Measurements from ENCODE around the gene ADAMTS4.
A peak's percentile ranks its signal among the peaks of the same experiment; 100 is the strongest.

The ADAMTS4 gene

DNA sequence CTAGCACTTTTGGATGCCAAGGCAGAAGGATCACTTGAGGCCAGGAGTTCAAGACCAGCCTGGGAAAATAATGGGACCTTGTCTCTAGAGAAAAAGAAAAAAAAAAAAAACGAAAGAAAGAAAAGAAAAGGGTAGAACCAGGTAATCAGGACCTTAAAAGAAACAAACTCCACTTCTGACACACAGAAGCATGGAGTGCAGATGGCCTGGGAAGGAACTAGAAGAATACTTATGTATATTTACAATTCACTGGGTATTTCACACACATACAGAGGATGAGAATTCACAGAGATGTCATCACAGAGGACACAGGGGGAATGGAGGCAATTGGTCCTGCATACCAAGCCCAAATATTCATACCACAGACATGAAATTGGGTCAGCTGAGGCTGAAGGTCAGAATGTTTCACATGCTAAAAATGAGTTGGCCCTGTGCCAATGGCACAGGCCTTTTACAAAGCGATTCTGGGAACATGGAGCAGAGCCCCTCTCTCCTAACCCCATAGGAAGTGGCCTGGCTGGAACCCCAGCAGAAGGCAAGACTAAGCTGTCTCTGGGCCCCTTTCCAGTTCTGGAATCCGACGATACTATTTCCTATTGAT is 26.0 kb downstream of the ADAMTS4 start:
- peak; percentile 97 for DNase-seq (ENCODE audit: low spot score)

DNA sequence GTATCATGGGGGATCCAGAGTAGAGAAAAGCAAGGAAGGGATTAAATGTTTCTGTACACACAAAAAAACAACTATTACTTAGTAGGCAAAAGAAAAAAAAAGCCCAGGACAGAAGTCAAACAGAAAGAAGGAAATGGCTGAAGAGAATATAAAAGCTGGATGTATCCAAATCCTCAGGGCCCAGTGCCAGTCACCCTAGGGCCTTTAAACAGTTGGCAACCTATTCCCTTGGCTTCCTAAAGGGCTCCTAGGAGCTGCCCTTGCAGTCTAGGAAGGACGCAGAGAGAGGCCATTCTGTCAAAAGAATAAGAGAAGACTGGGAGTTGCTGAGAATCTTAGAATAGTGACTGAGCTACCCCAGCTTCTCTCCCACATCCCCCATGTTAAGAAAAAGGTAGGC is 26.5 kb downstream of the ADAMTS4 start:
- DNase-seq (ENCODE audit: low spot score) = no peak

DNA sequence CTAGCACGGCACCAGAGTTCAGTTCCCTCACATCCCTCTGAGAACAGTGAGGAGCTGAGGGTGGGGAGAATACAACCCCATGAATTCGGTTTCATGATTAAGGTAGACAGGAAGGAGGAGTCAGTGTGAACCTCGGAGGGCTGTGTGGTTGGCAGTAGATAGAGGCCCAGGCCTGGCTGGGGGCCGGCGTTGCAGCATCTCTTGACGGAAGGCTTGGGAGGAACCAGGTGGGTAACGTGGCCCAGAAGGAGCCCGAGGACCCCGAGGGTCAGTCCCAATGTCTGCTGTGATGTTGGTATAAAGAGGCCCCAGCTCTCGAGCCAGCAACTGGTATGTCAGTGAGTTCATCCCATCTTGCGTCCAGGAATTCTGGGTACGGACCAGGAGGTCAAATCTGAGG is 27.2 kb downstream of the ADAMTS4 start:
- DNase-seq (ENCODE audit: low spot score) = no peak

DNA sequence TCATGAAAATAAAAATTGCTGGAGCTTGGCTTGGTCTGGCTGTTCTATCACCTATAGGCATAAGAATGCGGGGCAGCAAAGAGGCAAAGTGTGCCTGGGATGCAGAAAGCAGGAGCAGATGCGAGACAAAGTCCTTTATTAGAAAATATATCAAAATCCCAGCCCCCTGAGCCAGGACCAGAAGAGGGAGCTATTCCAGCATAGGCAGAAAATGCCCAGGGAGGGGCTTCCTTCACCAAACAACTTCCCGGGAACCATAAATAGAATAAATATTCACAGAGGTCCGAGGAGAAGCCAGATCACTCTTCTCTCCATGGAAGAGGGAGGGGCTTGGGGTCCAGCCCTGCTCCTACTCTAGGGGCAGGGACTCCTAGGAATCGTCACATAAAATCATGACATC is 27.7 kb downstream of the ADAMTS4 start:
- no peak for DNase-seq (ENCODE audit: low spot score)

DNA sequence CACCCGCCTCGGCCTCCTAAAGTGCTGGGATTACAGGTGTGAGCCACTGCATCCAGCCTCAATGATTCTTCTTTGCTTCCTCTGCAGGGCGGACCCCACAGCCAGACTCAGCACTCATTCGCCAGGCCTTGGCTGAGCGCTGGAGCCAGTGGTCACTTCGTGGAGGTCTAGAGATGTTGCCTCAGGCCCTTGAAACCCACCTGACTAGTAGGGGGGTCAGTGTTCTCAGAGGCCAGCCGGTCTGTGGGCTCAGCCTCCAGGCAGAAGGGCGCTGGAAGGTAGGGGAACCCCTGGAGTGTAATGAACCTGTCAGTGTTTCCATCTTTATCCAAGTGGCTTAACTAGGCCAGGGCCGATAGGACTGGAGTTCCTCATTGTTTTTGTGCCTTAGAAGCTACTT is 29.9 kb downstream of the ADAMTS4 start:
- DNase-seq (ENCODE audit: low spot score) = no peak

DNA sequence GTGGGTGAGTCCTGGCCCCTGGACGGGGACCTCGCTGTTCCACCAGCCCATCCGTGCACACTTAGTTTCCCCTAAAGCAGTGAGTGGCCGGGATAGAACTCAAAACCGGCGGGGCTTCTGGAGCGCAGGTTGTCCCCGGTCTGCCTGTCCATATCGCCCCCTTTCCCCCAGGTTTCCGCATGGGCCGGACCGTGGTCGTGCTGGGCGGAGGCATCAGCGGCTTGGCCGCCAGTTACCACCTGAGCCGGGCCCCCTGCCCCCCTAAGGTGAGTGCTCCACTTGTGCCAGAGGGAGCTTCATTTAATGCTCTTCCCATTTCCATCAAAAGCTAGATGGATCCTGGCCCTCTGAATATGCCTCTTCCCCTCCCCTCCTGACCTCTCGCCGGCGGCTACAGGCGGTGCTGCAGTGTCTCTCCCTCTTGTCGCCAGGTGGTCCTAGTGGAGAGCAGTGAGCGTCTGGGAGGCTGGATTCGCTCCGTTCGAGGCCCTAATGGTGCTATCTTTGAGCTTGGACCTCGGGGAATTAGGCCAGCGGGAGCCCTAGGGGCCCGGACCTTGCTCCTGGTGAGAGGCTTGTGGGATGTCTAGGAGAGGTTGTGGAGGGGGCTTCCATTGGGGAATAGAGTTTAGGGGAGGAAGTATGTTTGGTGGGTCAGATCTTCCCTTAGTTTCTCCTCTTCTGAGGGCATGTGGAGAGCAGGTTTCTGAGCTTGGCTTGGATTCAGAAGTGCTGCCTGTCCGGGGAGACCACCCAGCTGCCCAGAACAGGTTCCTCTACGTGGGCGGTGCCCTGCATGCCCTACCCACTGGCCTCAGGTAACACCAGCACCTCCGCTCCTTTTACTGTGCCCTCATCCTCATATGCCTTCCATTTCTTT is 31.9 kb downstream of the ADAMTS4 start:
- DNase-seq (ENCODE audit: low spot score) = no peak

DNA sequence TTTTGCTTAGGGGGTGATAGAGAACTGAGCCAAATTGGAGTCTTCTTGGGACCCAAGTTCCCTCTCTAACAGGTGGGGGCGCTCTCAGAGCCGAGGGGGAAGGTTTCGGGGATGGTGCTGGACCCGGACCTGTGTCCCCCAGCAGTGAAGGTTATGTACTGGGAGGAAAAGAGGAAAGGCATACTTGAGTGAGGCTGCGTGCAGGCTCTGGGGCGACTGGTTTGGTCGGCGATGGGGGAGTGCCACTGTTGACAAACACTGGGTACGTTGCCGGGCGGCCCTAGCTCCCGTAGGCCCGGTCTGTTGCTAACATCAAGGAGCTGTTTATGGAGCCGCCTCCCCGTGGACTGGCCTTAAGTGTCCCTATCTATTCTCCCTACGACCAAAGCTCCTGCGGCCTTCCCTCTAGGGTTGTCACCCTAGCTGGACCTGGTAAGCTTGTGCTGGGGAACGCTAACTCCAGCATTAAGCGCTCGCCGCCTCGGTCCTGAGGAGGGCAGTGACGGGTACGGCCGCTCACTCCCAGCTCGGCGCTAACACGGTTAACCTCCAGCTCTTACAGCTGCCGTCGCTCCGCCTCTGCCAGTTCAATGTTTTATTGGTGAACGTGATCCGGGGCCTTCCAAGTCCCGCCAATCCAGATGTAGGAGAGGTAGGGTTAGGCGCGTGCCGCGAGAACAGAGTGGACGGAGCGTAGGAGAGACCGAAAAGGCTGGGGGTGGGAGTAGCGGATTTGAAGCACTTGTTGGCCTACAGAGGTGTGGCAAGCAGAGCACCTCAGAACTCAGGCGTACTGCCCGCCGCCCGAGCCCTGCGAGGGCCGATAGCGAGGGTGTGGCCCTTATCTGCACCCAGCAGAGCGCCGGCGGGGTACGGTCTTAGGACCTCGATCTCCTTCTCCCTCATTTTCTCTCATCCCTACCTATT is 32.8 kb downstream of the ADAMTS4 start, which contains the start of gene PPOX:
Gene PPOX (plus strand): TSS at position 685 of the 927 bp plus-strand sequence. CDS start 422 bp downstream, outside the sequence.
- peak; percentile 97 for DNase-seq (ENCODE audit: low spot score)

DNA sequence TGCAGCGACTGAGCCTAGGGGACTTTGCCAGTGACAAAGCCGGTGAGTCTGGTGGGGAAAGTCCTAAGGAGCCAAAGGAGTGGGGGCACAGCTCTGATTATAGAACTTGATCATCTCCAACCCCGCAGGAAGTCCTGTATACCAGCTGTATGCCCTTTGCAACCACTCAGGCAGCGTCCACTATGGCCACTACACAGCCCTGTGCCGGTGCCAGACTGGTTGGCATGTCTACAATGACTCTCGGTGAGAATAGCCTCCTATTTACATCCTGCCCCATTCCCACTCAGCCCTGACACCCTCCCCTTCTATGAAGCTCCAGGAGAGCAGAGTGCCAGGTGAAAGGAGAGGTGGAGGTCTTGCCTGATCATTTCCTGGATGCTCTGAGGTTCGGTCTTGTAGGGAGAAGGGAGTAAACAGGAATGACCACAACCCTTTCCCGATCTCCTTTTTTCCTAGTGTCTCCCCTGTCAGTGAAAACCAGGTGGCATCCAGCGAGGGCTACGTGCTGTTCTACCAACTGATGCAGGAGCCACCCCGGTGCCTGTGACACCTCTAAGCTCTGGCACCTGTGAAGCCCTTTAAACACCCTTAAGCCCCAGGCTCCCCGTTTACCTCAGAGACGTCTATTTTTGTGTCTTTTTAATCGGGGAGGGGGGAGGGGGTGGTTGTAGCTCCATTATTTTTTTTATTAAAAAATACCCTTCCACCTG is 33.8 kb downstream of the ADAMTS4 start:
- DNase-seq (ENCODE audit: low spot score) = no peak

DNA sequence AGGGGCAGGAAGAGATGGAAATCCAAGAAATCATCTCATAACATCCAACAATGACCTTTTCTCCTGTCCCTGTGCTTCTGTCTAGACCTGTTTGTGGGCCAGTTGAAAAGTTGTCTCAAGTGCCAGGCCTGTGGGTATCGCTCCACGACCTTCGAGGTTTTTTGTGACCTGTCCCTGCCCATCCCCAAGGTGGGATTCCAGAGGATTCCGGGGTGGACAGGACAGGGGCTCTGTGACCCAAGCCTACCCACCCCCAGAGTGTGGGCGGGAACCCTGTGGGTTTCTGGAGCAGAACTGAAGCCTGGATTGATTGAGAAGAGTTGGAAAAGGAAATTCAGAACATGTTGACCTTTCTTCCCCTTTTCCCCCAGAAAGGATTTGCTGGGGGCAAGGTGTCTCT is 35.1 kb downstream of the ADAMTS4 start:
- no peak for DNase-seq (ENCODE audit: low spot score)

DNA sequence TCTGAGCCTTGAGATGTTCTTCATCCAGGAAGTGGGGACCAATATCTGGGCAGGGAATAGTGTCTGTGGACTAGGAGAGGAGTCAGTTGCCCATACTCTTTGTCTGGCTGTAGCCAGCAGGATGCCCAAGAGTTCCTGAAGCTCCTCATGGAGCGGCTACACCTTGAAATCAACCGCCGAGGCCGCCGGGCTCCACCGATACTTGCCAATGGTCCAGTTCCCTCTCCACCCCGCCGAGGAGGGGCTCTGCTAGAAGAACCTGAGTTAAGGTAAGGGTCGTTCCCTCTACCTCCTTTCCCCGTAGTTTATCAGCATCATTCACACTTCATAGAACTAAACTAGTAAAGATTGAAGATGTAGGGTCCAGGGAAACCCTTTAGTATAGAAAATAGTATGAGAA is 36.0 kb downstream of the ADAMTS4 start:
- DNase-seq (ENCODE audit: low spot score) = no peak

DNA sequence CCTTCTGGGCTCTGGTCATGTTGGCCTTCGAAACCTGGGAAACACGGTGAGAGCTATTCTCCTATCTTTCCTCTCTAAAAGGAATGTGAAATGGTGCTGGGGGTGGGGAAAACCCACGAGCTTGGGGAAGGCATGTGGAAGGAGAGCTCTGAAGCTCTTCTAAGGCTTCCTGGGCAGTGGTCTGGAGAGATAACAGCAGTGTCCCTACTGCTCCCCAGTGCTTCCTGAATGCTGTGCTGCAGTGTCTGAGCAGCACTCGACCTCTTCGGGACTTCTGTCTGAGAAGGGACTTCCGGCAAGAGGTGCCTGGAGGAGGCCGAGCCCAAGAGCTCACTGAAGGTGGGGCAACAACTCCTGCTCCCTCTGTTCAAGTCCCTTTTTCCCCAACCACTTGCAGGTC is 36.8 kb downstream of the ADAMTS4 start:
- no peak for DNase-seq (ENCODE audit: low spot score)

DNA sequence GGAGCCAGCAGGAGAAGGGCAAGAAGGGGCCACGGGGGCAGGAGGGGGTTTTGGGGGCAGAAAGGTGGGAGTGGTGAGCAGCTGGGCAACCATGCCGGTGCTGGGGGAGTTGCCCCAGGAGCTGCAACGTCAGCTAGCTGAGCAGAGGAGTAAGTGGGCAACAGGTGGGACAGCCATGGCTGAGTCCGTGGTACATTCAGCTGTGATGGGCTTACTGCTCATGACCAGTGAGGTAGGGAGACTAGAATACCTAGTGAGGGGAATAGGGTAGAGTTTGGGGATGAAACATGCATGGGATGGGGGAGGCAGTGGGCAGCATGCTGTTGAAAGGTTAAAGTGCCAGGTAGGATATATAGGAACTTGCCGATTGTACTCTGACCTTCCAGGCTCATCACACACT is 37.2 kb downstream of the ADAMTS4 start:
- DNase-seq (ENCODE audit: low spot score) = no peak

DNA sequence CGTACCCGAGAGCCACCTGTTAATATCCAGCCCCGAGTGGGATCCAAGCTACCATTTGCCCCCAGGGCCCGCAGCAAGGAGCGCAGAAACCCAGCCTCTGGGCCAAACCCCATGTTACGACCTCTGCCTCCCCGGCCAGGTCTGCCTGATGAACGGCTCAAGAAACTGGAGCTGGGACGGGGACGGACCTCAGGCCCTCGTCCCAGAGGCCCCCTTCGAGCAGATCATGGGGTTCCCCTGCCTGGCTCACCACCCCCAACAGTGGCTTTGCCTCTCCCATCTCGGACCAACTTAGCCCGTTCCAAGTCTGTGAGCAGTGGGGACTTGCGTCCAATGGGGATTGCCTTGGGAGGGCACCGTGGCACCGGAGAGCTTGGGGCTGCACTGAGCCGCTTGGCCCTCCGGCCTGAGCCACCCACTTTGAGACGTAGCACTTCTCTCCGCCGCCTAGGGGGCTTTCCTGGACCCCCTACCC is 38.1 kb downstream of the ADAMTS4 start:
- no peak for DNase-seq (ENCODE audit: low spot score)

DNA sequence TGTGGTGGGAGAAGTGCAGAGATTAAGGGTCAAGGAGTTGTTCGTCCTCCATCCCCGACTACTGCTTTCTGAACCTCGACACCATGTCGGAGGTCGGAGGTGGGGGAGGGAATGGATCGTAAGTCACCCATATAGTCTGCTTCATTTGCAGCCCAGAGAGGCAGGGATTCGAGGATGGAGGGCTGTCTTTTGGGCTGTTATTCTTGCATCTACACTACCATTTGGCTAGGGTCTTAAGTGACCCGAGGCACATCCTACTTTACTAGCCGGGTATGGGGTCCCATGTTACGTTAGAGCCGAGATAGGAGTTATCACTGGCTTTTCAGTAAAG is 39.0 kb downstream of the ADAMTS4 start:
- no peak for DNase-seq (ENCODE audit: low spot score)

DNA sequence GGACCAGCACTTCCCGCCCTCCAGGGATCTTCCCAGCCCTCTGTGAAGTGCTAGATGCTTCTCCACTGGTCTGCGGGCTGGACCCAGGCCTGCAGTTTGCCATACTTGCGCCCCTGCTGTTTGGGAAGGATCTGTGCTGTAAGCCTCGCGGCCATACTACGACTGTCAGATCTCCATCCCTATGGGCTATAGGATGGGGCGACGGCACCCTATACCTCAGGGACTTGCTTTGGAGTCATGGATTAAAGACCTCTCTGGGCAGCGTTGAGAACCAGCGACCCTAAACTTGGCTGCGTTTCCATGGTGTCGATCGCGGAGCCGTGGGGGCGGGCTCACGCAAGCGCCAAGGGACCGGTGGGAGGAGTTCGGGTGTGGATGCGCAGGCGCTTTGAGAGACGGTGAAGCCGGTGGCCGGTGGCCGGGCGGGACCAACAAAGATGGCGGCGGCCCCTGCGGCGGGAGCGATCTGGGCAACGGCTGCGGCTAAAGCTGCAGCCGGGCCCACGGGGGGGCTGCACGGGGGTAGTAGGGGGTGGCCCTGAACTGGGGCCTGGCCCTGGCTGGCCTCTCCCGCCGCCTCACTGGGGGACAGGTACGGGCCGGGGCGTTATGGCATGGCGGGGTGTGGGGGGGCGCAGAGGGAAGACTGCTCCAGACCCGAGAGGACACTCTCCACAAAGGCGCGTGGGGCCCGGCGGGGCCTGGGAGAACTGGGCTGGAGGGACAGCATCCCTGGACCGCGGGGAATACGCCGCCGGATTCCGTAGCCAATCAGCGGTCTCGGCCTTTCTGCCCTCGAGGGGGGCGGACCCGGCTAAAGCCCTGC is 39.6 kb downstream of the ADAMTS4 start, which contains the start of gene USP21:
Gene USP21 (plus strand): TSS at position 414 of the 826 bp plus-strand sequence. CDS start 1,141 bp downstream, outside the sequence.
- DNase-seq (ENCODE audit: low spot score) = peak; percentile 98

DNA sequence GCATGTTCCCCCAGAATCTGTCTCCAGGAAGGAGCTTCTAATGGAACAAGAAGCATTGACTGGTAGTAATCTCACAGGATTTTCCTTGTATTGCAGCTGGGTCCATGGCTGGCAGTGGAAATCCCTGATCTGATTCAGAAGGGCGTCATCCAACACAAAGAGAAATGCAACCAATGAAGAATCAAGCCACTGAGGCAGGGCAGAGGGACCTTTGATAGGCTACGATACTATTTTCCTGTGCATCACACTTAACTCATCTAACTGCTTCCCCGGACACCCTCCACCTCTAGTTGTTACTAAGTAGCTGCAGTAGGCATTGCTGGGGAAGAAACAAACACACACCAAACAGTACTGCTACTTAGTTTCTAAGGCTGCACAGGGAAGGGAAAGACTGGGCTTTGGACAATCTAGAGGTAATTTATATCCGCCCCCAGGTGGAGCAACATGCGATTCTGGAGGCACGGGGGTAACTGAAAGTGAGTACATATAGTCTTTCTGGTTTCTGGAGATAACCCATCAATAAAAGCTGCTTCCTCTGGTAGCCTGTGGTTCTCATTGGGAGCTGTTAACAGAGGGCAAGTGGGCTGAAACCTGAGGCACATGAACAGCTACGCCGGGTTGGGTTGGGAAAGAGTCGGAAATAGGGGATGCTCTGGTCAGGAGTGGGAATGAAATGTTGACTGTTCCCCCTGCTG is 40.4 kb downstream of the ADAMTS4 start:
- no peak for DNase-seq (ENCODE audit: low spot score)

DNA sequence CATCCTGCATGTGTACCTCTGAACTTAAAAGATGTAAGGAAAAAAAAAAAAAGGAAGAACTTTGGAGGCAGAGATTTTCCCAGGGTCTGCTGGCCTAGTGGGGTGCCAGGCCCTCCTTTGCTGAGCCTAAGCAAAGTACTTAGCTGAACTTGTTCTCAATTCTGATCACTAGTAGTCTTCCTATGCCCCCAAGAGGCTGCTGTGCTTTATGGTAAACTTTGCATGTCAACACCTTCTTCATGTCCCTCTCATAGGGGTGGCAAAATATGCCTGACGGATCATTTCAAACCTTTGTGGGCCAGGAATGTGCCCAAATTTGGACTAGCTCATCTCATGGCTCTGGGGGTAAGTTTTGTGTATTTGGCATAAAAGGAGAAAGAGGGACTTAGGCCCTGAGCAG is 41.0 kb downstream of the ADAMTS4 start:
- DNase-seq (ENCODE audit: low spot score) = no peak

DNA sequence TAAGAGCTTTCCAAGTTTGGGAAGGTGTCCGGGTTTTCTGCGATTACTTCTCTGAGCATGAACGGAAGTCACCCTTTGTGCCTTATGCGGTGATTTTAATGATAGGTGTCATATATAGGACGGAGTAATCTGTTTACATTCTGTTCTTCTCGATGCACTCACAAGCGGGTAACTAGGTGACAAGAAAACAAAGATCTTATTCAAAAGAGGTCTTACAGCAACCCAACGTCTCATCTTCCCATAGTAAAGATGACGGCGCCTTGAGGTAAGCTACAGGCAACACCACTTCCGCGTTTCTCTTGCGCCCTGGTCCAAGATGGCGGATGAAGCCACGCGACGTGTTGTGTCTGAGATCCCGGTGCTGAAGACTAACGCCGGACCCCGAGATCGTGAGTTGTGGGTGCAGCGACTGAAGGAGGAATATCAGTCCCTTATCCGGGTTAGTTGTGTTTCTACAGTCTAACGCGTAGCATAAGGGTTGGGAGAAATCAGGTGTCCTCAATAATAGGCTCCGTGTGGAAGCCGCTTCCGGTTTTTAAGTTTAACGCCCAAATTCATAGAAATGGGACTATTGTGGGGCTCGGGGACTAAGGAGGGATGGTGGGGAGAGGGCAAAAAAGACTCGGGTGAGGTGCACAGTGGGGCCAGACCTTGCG is 45.0 kb downstream of the ADAMTS4 start, which contains the start of gene UFC1:
Gene UFC1 (plus strand): TSS at position 297 of the 656 bp plus-strand sequence. CDS start 20 bp downstream, at position 317.
- DNase-seq (ENCODE audit: low spot score) = peak; percentile 90

DNA sequence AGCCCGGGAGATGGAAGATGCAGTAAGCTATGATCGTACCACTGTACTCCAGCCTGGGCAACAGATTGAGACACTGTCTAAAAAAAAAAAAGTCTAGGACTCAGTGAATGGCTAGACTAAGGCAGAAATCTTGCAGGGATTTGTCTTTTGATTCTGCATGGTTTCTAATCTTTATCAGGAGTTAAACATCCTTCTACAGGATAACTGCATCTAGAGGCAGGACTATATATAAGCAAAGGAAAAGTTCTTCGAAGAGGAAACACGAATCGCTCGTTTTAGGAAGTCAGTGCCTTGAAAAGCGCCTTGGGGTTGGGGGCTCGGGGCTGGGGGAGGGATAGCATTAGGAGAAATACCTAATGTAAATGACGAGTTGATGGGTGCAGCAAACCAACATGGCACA is 45.7 kb downstream of the ADAMTS4 start:
- DNase-seq (ENCODE audit: low spot score) = no peak
